ENCODE measurements around the gene PARS2.

Gene PARS2

DNA sequence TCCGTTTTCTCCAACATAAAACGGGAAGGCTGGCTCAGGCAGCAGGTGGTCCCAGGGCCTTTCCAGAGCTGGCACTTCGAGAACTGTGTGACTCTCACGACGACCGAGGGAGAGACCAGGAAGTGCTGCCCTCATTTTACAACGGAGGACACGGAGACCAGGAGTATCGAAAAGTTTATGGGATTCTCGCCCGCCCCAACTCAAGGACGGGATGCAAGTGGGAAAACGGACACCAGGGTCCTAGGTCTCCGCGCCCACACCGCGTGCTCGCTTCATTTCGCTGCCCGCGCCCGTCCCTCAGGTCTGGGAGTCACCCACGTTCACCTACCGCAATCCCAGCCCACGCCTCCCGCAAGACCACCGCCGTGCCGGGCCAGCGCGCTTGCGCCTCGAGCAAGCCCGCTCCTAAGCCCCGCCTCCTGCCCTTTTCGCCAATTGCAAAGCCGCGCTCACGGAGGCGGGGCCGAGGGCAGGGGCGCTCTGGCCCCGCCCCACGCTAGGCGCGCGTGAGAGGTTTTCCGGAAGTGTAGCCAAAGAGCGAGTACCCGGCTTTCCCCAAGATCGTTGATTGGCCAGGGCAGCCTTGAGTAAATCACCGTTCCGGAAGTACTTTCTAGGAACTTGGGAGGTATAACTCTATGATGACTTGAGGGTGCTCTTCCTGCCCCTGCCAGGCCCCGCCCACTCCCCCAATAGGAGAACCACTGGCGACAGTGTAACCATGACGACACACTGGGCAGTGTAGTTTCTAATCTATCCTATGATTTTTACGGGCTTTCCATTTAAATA lies at the start of gene PARS2:
PARS2 (minus strand) TSS at position 391 of the 789 bp plus-strand sequence. CDS start 5,362 bp downstream, outside the sequence.
- peak; percentile 99 for DNase-seq

DNA sequence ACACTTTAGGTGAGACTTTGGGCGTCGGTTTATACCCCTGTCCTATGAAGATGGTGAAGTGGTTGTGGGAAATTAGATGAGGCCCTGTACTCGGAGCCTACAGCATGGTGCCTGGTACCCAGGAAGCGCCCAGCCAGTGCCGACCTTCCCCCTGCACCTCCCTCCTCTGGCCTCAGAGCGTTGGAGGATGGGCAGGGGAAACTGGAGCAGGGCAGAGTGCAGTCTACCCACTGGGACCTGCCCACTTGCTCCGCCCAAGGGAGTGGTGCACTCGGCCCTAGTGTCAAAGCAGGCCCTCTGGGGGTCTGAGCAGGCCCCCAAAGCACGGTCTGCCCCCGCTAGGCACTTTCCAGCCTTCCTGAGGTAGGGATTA lies 49.8 kb upstream of the PARS2 start:
- DNase-seq: no peak

DNA sequence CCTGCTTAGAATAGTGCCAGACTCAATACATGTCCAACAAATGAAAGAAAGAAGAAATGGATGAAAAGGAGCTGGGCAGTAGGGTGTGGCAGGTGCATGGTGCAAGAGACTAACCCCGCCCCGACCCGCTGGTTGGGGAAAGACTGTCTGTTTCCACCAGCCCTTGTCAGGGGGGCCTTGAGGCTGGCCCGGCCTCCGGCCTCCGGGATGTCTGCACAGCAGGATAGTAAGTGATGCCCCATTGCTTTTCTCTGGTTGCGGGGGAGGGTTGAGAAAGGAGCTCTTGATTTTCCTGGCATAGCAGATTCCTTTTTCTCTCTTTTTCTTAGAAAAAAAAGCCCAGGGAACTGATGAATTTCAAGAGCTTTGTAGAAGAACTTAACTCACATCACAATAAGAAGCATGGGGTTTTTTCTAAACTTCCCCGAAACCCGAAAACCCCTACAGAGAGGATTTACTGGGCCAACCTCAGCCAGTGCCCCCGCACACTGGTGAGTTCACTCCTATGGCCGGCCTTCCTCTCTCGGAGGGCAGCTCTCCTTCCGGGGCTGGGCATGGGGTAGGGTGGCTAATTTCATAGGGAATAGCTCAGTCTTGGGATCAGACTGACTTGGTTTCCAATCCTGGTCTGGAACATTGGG lies 49.3 kb upstream of the PARS2 start:
- no peak for DNase-seq

DNA sequence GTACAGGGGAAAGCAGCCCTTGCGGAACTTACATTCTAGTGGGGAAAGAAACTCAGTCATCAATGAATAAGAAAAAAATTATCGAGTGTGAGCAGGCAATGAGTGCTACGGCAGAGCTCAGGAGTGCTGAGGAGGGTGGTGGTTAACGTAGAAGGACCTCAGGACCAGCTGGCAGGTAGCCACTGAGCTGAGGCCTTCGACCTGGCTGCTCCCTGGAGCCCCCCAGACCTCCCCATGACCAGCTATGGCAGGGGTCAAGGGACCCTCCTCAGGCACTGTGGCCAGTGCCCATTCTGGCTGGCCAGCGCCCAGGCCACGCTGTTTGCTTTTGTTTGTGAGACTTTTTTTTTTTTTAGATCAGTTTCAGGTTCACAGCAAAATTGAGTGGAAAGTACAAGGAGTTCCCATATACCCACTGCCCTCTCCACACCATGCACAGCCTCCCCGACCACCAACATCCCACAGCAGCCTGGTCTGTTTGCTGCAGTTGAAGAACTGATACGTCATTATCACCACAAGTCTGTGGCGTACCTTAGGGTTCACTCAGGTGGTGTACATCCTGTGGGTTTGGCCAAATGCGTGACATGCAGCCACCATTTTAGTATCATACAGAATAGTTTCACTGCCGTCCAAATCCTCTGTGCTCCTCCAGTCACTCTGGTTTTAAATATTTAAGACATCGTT lies 48.6 kb upstream of the PARS2 start:
- DNase-seq: no peak

DNA sequence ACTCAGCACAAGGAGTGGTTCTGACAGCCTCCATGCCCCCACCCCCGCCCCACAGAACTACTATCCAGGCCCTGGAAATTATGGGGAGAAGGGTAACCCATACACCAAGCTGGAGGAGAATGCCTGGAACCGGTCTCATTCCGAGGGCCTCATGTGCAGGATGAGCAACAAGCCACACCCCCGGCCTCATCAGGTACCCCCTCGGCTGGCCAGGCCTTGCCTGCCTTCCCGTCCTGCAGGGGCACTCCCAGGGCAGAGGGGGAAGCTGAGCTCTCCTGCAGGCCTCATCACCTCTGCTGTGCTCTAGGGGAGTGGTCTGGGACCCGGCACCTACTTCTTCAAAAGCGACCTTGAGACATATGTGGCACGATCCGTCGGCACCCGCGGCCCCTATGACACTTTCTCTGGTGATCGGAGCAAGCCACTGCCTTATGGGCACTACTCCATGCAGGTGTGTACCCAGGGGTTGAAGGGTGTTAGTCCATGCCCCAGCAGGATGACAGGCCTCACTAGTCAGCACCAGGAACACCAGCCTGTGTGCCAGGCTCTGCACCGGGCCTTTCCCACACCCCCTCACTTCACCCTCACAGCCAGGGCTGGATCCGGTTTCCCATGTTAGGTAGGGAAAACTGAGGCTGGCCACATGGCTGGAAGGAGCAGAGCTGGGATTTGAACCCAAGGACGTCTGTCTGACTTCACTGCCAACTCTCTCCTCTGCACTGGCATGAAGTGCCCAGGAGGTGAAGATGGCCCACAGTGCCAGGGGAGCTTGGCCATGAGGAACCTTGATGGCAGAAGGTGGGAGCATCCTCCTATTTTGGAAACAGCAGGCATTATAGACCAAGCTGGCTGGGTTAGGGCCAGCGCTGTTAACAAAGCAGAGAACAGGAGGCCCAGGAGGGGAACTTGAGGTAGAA lies 47.7 kb upstream of the PARS2 start:
- no peak for DNase-seq

DNA sequence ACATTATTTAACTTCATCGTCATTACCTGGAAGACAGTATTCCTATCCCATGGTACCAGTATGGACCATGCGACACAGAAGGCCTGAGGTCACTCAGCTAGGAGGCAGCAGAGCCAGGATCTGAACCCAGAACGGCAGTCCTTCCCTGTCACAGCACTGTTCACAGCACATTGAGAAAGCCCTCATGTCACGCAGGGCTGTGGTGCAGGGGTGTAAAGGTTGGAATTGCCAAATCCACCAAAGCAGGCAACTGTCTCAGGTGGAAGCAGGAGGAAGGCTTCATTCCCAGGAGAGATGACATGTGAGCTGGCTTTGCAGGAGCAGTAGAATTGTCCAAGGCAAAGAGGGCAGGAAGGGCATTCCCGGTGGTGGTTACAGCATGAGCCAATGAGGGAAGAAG lies 46.7 kb upstream of the PARS2 start:
- DNase-seq: no peak

DNA sequence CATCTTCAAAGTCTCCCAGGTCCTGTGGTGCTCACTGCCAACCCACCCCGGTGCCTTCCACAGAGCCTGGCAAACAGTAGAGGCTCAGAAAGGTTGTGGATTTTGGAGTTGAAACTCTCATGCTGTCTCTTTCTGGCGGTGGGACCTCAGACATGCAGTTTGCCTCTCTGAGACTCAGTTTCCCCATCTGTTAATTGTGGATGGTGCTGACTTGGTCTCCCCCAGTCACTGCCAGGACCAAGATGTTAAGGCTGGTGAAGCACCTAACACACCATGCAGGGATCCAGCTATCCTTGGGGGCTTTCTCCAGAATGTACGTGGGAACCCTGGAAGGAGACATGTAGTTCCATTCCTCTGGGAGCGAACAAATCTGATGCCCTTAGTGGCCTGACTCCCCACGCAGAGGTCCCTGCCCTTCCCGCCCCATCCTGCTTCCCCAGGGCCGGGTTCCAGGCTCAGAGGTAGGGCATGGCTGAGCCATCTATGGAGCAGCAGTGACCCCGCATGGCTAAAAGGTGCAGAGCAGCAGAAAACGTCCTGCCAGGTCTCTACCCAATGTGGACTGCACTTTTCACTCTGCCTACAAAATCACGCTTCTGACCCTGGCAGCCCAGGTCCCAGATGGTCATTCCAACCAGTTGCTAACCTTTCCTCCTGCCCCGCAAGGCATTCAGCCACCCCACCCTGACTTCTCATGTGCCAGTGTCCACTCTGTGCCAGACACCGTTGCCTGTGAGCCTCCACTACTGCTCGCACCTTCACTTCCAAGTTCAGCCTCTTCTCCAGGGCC lies 46.0 kb upstream of the PARS2 start:
- DNase-seq: peak; percentile 75

DNA sequence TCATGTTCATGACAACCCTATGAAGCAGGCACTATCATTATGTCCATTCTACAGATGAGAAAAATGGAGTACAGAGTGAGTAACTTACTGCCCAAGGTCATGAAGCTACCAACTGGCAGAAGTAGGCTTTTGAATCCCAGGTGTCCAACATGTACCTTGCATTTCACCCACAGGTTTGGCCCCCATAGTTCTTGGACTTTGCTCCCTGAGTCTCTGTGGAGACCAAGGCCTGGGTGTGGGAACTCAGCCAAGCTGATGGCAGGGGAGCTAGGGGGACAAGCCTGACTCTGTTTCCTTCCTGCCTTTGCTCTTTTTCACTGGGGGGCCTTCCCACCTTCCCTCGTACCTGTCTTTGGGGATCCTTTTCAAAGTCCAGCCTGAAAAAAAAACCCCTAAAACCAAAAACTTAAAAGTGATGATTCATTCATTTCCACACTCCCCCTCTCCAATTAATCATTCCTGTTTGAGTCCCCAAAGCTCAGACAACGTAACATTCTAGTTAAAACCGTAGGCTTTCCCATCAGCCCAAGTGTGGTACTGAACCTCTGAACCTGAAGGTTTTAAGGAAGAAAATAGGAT lies 45.3 kb upstream of the PARS2 start:
- no peak for DNase-seq

DNA sequence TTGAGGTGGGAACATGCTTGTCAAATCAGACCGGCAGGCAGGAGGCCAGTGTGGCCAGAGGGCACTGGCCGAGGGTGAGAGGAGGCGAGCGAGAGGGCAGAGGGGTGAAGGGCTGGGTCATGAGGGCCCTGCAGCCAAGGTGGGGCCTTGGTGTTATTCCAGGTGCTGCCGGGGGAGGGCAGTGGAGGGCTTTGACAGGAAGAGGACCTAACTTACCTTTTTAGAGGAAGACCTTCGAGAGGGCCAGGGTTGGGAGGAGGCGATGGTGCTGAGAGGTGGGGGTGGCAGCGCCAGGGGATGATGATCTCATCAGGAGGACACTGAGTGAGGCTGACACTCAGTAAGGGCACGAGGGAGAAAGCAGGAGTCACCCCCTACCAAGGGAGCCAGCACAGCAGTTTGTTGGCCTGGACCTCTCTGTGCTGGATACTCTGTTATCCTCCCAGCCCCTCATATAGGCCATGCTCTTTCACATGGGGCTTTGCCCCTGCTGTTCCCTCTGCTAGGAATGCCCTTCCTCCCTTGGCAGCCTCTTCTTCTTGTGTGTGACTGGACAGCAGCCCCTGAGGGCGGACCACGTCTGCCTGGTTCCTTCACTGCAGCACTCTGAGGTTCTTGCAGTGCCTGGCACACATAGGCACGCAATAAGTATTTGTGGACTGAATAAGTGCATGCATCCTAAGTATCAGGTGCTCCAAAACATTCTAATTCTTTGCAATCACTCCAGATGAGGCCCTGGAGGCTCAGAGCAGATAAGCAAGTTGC lies 44.3 kb upstream of the PARS2 start:
- no peak for DNase-seq

DNA sequence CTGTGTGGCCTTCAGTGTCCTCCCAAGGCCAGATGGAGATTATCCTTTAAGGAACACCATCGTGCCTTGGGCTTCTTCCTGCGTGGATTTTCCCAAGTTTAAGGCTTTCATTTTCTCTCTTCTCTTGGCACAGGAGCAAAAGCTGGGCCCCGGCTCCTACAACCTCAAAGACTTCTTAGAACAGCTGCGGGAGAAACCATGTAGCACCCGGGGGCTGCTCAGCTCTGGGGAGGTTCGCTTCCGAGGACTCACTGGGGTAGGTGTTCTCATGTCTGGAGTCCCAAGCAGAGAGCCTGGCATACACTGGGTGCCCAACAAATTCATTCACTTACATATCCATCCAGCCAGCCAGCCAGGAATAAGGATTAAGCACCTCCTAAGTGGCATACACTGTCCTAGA lies 43.4 kb upstream of the PARS2 start:
- DNase-seq: no peak

DNA sequence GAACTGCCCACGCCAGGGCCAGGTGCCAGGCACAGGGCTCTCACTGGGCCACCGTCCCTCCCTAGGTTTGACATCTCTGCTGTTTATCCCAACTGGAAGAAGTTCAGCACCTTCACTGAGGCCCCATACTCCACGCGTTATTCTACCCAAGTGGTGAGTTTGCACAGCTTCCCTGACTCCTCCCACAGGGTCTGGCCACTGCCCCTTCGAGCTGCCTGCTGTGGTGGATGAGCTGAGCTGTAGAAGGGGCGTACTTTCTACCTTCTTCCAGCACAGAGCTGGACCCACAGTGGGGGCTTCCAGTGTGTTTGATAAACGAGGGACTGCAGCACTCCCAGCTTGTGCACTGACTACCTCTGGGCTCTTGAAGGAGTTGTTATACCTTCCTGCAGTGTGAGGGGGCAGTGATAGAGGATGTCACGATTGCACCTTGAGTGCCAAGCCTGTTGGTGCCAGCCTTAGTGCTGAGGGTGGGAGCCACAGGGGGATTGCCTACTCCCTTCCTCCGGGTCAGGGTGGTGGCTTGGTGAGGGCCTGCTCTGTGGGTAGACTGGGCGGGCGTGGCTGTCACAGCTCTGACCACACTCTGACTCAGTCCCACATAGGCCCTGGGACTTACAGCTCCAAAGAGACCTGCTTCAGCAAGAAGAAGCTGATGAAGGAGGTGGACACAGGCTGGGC lies 42.7 kb upstream of the PARS2 start:
- DNase-seq: no peak

DNA sequence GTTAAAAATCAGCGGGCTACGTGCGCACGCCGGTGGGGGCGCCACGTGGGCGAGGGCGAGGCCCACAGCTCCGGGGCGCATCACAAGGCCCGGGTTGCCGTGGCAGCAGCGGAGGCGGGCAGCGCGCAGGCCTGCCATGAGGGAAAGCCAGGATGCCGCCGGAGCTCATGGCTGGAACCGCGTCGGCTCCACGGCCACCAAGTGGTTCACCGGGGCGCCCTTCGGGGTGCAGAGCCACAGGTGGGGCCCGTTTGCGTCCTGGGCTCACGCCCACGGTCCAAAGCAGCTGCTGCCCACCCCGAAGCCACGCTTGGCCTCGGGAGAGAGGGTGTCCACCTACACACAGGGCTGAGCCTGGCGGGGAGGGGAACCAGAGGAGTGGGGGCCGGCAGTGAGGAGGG lies 41.7 kb upstream of the PARS2 start:
- no peak for DNase-seq

DNA sequence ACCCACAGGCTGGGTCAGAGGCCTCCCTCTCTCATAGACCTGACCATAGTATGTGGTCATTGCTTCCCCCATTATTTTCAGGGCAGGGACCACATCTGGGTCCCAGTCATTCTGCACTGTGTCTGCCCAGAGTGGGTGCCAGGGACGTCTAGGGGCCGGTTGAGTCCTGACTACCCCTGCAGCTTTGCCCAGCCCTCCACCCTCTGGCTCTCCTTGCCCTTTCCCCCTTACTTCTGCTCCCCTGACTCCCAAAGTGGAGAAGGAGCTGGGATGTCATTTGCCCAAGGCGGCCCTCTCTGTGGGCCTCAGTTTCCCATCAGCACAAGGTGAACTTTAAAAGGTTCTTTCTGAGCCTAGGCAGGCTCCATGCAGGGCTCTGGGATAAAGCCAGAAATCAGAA lies 41.1 kb upstream of the PARS2 start:
- DNase-seq: no peak

DNA sequence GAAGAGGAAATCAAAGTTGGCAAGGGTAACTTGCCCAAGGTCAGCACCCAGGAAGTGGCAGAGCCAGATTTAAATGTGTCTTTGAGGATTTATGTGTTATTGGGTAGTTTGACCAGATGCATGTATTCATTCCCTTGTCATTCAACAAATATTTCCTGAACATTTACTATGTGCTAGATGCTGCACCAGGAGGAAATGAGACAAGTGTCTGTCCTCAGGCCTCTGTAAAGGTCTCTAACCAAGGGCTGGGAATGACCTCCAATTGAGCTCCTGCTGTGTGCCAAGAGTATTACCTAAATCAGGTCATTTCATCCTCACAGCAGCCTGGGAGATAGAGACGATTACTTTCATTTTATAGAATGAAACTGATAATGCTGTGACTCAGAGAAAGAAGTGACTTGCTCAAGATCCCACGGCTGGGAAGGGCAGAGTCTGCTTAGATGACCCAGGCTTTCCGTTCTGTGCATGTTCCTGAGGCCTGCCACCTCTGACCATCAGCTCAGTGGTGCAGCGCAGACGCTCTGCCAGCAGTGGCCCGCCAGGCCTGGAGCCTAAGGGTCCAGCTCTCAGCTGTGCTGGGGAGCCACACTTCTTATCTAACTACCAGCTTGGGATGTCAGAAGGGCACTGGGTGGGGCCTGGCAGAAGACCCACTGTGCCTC lies 40.3 kb upstream of the PARS2 start:
- DNase-seq: no peak

DNA sequence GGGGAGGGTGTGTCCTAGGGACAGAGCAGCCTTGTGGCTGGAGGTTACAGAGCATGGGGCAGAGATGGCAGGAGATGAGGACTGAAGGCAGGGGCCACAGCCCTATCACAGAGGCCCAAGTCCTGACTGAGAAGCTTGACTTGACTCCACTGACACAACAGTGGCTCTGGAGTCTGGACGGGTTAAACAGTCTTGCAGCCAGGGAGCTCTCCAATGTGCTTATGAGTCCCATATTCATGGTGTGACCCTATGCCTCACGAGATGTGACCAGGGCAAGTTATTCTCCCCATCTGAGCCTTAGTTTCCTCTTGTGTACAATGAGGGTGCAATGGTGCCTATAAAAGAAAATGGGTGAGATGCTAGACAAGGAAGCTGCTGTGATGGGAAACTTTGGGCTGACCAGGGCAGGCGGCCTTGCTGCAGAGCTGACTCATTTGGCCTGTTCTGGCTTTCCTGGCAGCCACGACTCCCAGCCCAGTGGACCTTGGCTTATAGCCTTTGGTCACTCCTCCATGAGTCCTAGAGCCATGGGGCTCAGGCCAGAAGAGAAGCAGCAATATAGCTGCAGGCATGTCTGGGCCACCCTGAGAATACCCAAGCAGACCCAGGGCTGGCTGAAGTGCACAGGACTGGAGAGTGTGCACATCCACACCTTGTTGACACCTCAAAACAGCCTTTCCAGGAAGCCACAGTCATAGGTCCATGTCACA lies 39.6 kb upstream of the PARS2 start:
- DNase-seq: no peak

DNA sequence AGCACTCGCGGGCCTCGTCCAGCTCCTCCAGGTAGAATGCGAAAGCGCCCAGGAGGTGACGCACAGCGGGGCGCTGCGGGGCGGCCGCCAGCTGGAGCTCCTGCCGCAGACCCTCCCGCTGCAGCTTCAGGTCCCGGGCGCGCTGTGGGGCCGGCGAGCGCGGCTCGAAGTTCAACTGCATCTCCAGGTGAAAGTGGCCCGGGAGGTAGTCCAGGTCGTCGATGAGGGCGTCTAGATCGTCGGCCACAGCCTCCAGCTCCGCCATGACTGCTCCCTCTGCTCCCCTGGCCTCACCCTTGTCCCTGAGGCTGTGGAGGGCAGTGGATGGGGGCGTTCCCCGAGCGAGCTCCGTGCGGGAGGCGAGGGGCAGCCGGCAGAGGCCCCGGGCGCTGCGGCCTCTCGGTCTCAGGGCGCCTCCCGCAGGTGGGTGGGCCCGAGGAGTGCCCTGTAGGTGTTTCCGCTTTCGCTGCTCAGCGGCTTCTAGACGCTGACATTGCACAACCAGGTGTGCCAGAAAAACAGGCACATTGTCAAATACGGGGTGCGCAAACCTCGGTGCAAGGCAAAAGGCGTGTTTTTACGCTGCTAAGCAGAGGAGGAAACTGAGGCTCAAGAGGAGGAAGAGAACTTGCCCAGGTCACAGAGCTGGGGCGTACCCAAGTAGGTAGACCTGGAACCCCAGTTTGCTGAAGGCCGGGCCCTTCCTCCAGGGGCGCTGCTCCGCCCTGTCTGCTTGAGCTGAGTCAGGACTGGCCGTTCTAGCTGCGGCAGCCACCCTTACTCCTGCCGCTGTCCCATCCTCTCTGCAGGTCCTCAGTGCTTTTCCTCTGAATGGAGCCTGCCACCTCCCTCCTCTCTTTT lies 36.8 kb upstream of the PARS2 start, which contains the start of gene TTC22:
TTC22 (minus strand) TSS at position 425 of the 861 bp plus-strand sequence; CDS start at position 265, 160 bp downstream.
- no peak for DNase-seq

DNA sequence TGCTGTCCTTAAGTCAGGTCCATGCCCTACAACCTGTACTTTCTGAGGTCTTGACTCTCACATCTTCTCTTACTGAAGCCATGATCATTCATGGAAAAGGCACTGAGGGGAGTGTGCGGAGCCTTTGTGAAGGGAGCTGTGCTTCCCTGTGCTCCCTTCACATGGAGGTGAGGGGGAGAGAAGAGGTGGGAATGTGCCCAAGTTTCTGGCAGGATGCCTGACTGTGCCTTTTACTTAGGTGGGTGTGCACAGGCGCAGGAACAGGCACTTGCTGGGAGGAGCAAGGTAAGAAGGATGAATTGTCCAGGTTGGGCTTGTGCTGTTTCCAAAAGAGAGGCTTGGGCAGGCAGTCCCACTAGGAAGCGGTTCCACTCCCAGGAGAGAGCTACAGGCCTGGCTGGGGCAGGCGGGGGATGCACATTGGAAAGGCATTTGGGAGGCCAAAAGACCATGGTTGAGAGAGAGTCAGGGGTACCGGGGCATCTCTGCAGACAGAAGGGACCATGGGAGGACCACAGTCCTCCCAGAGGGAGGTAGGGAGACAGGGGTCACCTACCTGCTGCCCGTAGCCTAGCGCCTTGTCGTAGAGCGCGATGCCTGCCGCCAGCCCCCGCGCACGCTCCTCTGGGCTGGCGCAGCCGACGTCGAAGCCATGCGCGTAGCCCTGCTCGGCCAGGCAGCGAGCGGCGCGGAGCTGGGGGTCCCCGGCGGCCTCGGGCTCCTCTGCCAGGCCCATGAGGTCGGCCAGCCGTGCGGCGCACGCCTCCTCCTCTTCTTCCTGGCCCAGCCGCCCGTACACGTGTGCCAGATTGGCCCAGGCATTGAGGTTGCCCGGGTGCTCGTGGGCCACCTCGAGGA lies 35.9 kb upstream of the PARS2 start:
- DNase-seq: no peak

Data from NCI-H1694 (cell line).